Urothelium cell line (cell line): ENCODE results near the gene CRIM1.

Experiments
- DNase-seq: peaks from one replicate; pipeline ENCODE4 v3.0.0; 2011; ENCODE audit warnings: low spot score, mixed read lengths
- FAIRE-seq: peaks from 2 replicates; lab custom pipeline; 2011; peaks lifted over from hg19 to GRCh38; lab: Jason Lieb, UNC

The CRIM1 gene

GRCh38 chr2:36509075-36509474 lies 153.5 kb downstream of the CRIM1 start:
- FAIRE-seq (no peak), DNase-seq (no peak)

GRCh38 chr2:36511858-36512603 lies 156.5 kb downstream of the CRIM1 start:
- DNase-seq (no peak), FAIRE-seq (no peak)

- FAIRE-seq (no peak), DNase-seq (no peak)
Observed at GRCh38 chr2:36512705-36513104, 157.1 kb downstream of the CRIM1 start.

GRCh38 chr2:36513661-36514060 lies 158.1 kb downstream of the CRIM1 start:
- FAIRE-seq = no peak
- DNase-seq = no peak

- FAIRE-seq (no peak), DNase-seq (no peak)
Observed at GRCh38 chr2:36515538-36515937, 160.0 kb downstream of the CRIM1 start.

GRCh38 chr2:36516136-36516870 lies 160.7 kb downstream of the CRIM1 start:
- FAIRE-seq = no peak
- DNase-seq = no peak

GRCh38 chr2:36520431-36520830 lies 164.9 kb downstream of the CRIM1 start:
- no peak for FAIRE-seq
- DNase-seq = no peak

- FAIRE-seq (no peak), DNase-seq (no peak)
Observed at GRCh38 chr2:36523153-36523552, 167.6 kb downstream of the CRIM1 start.

GRCh38 chr2:36525245-36525644 lies 169.7 kb downstream of the CRIM1 start:
- DNase-seq (no peak), FAIRE-seq (no peak)

- FAIRE-seq (no peak), DNase-seq (no peak)
Observed at GRCh38 chr2:36526226-36526625, 170.6 kb downstream of the CRIM1 start.

- FAIRE-seq = no peak
Observed at GRCh38 chr2:36528274-36528673, 172.7 kb downstream of the CRIM1 start.

GRCh38 chr2:36528766-36529392 lies 173.3 kb downstream of the CRIM1 start:
- DNase-seq = no peak
- no peak for FAIRE-seq

More at GRCh38 chr2:36528274-36528673, 172.7 kb downstream of the CRIM1 start:
- DNase-seq = no peak

- FAIRE-seq (no peak), DNase-seq (no peak)
Observed at GRCh38 chr2:36530178-36530982, 174.8 kb downstream of the CRIM1 start.

- FAIRE-seq (no peak), DNase-seq (no peak)
Observed at GRCh38 chr2:36530983-36531354, 175.4 kb downstream of the CRIM1 start.

- DNase-seq = no peak
- FAIRE-seq = no peak
Observed at GRCh38 chr2:36534275-36534799, 178.8 kb downstream of the CRIM1 start.

GRCh38 chr2:36535099-36535498 lies 179.5 kb downstream of the CRIM1 start:
- FAIRE-seq = no peak
- no peak for DNase-seq

- DNase-seq (no peak), FAIRE-seq (no peak)
Observed at GRCh38 chr2:36536776-36537175, 181.2 kb downstream of the CRIM1 start.

GRCh38 chr2:36538335-36538734 lies 182.8 kb downstream of the CRIM1 start:
- FAIRE-seq = no peak

GRCh38 chr2:36539631-36540030 lies 184.1 kb downstream of the CRIM1 start:
- no peak for FAIRE-seq
- DNase-seq = no peak

More at GRCh38 chr2:36538335-36538734, 182.8 kb downstream of the CRIM1 start:
- no peak for DNase-seq

GRCh38 chr2:36540986-36541754 lies 185.6 kb downstream of the CRIM1 start:
- DNase-seq (no peak), FAIRE-seq (no peak)
